Endothelial cell of umbilical vein (primary cell): ENCODE measurements around the gene ETV3L. TPM values are rescaled to one million over a fixed set of nuclear protein-coding genes. Genes with fewer than 3 reads are reported as not detected.

ENCODE experiments used
- BruUV-seq: library from RNA; stranded (reverse); fragments of 400-500 nt; replicated peaks from 2 replicates; lab custom pipeline; 2021; lab: Mats Ljungman, UMichigan
- CTCF ChIA-PET: fragments of 300-600, 350-600 bp; sonication (Branson Sonifier 250); formaldehyde crosslinking; loops from one replicate; lab custom pipeline; 2021; ENCODE audit warnings: antibody characterized with exemption, inconsistent platforms; lab: Charles Lee
- POLR2A ChIA-PET: fragments of 300-600, 350-600 bp; sonication (Branson Sonifier 250); formaldehyde crosslinking; loops from one replicate; lab custom pipeline; 2021; ENCODE audit warnings: antibody characterized with exemption, inconsistent platforms; lab: Charles Lee
- DNase-seq: peaks from one replicate; pipeline ENCODE4 v3.0.0-alpha.2; 2011; ENCODE audit warnings: low read depth, low spot score
- FAIRE-seq: peaks from 2 replicates; lab custom pipeline; 2011; peaks lifted over from hg19 to GRCh38; lab: Jason Lieb, UNC
- H2AFZ ChIP-seq: 2 replicates; pipeline ENCODE4 v1.6.0; 2012; ENCODE audit warnings: low read depth, low read length, control low read depth, inconsistent platforms
- H3K27ac ChIP-seq: 2 replicates; pipeline ENCODE4 v1.5.1; 2011; ENCODE audit warnings: low read depth, mild to moderate bottlenecking, control low read depth, low read length, moderate library complexity; ENCODE audit not compliant: insufficient read depth
- H3K27me3 ChIP-seq, 2 experiments: 2 replicates each; pipeline versions ENCODE4 v1.6.0 to v1.6.1; 2011; ENCODE audit warnings: low read length in 2 of 2, mixed read lengths in 1 of 2; ENCODE audit not compliant: control insufficient read depth in 2 of 2, insufficient read depth in 2 of 2
- H3K36me3 ChIP-seq, 2 experiments: 2 replicates in 1 of 2; 3 replicates in 1 of 2; pipeline ENCODE4 v1.5.1; 2011; ENCODE audit warnings: low read length in 2 of 2, mild to moderate bottlenecking in 1 of 2, moderate library complexity in 1 of 2; ENCODE audit not compliant: control insufficient read depth in 2 of 2, insufficient read depth in 2 of 2; ENCODE audit errors: extremely low read depth in 1 of 2
- H3K4me1 ChIP-seq: 3 replicates; pipeline ENCODE4 v1.5.1; 2011; ENCODE audit warnings: mild to moderate bottlenecking, low read length; ENCODE audit not compliant: control insufficient read depth, insufficient read depth; ENCODE audit errors: extremely low read depth
- H3K4me2 ChIP-seq: 2 replicates; pipeline ENCODE4 v1.6.1; 2011; ENCODE audit warnings: low read length, control low read depth, mixed read lengths; ENCODE audit not compliant: insufficient read depth
- H3K4me3 ChIP-seq, 3 experiments: fragments of 200-600 bp in 1 of 3; sonication (generic), shearing (Covaris generic) in 1 of 3; replicated peaks in 1 of 3; 2 replicates each; pipeline ENCODE4 v1.5.1; 2011 to 2016; ENCODE audit warnings: control low read depth in 3 of 3, low read length in 3 of 3, mild to moderate bottlenecking in 2 of 3, inconsistent platforms in 1 of 3, low read depth in 1 of 3, moderate library complexity in 1 of 3; ENCODE audit not compliant: insufficient read depth in 1 of 3
- H3K79me2 ChIP-seq: 2 replicates; pipeline ENCODE4 v1.6.0; 2012; ENCODE audit warnings: low read length, inconsistent platforms; ENCODE audit not compliant: control insufficient read depth, insufficient read depth
- H3K9ac ChIP-seq: replicated peaks from 2 replicates; pipeline ENCODE3; 2011; ENCODE audit warnings: low read length, control low read depth; ENCODE audit not compliant: insufficient read depth; ENCODE audit errors: extremely low read depth
- H3K9me1 ChIP-seq: replicated peaks from 3 replicates; pipeline ENCODE4 v1.6.0; 2011; ENCODE audit warnings: mild to moderate bottlenecking, low read length; ENCODE audit not compliant: control insufficient read depth, insufficient read depth; ENCODE audit errors: extremely low read depth
- H3K9me3 ChIP-seq: replicated peaks from 2 replicates; pipeline ENCODE4 v1.5.1; 2012; ENCODE audit warnings: low read length, inconsistent platforms; ENCODE audit not compliant: control insufficient read depth, insufficient read depth
- H4K20me1 ChIP-seq: replicated peaks from 2 replicates; pipeline ENCODE3; 2011; ENCODE audit warnings: mild to moderate bottlenecking, low read length; ENCODE audit not compliant: control insufficient read depth, insufficient read depth; ENCODE audit errors: extremely low read depth
- CTCF ChIP-seq, 2 donors: IDR thresholded peaks; 1 replicate in 1 of 2; 2 replicates in 1 of 2; pipeline ENCODE4 v1.5.1; 2011; ENCODE audit warnings: low read length in 2 of 2, mild to moderate bottlenecking in 2 of 2, moderate library complexity in 2 of 2, control low read depth in 1 of 2, inconsistent platforms in 1 of 2, low read depth in 1 of 2; ENCODE audit not compliant: insufficient read depth in 1 of 2; ENCODE audit errors: extremely low read depth in 1 of 2
- EZH2 ChIP-seq: IDR thresholded peaks from 2 replicates; pipeline ENCODE4 v1.6.1; 2012; ENCODE audit warnings: borderline replicate concordance, low read depth, mild to moderate bottlenecking, moderate library complexity, low read length, inconsistent platforms; ENCODE audit not compliant: severe bottlenecking
- FOS ChIP-seq: IDR thresholded peaks from 2 replicates; pipeline ENCODE4 v1.6.1; 2011; ENCODE audit warnings: mild to moderate bottlenecking, low read length, moderate library complexity, borderline replicate concordance; ENCODE audit not compliant: insufficient read depth
- GATA2 ChIP-seq: IDR thresholded peaks from 2 replicates; pipeline ENCODE4 v1.7.0; 2011; ENCODE audit warnings: low read depth, mild to moderate bottlenecking, moderate library complexity, mixed read lengths, low read length; ENCODE audit not compliant: insufficient read length, insufficient read depth
- JUN ChIP-seq: IDR thresholded peaks from 2 replicates; pipeline ENCODE4 v1.6.1; 2011; ENCODE audit warnings: borderline replicate concordance, low read depth; ENCODE audit not compliant: insufficient read length, insufficient read depth
- MAX ChIP-seq: IDR thresholded peaks from 2 replicates; pipeline ENCODE4 v1.6.1; 2011; ENCODE audit not compliant: insufficient read depth, insufficient read length
- MYC ChIP-seq: IDR thresholded peaks from one replicate; pipeline ENCODE4 v1.6.1; 2011; ENCODE audit warnings: mild to moderate bottlenecking, low read depth, low read length
- POLR2A ChIP-seq: IDR thresholded peaks from 2 replicates; pipeline ENCODE4 v1.6.1; 2012; ENCODE audit warnings: low read depth, mild to moderate bottlenecking, control low read depth, low read length
- POLR2AphosphoS5 ChIP-seq: IDR thresholded peaks from 2 replicates; pipeline ENCODE4 v1.6.1; 2012; ENCODE audit warnings: low read depth, mild to moderate bottlenecking, control low read depth, low read length, moderate library complexity; ENCODE audit not compliant: insufficient read depth
- dilution Hi-C: fragments of 300-500 bp; cut with MboI; formaldehyde crosslinking; loops from one replicate; pipeline ENCODE4 v1.15.0; 2019; ENCODE audit warnings: low sequenced_read_pairs; ENCODE audit not compliant: extremely low pct_ligation_motif_present
- intact Hi-C: fragments of 100-400 bp; cut with micrococcal nuclease; formaldehyde crosslinking; loops from one replicate; pipeline ENCODE4 v1.10.0; 2022
- polyA plus RNA-seq, 4 experiments: library from polyadenylated mRNA; depleted of rRNA in 3 of 4; stranded (reverse) in 3 of 4; unstranded in 1 of 4; fragments of >200 nt; gene quantifications; 2 replicates each; pipeline versions ENCODE4 v1.2.1 to v1.2.3, GENCODE V29; 2011 to 2012; ENCODE audit warnings: missing spikeins in 1 of 4
- total RNA-seq: library from RNA; stranded (reverse); gene quantifications from 2 replicates; pipeline ENCODE4 v1.2.3, GENCODE V29; 2021

Gene ETV3L
- total and polyA plus RNA-seq, 2 donors (not counting 3 experiments of a cell fraction or from before 2014, with no cell fraction given) = not detected

- no TSS peak for BruUV-seq
- Histone ChIP-seq H3K9me1 (no peaks in the 10 kb centered on the region), H3K79me2 (no peaks in the 10 kb centered on the region), H3K9ac (no peak overlapping the region), H3K27ac (no peak overlapping the region), H3K9me3 (no peaks in the 10 kb centered on the region), H4K20me1 (no peaks in the 10 kb centered on the region), H3K36me3 (no peaks in the 10 kb centered on the region), H3K4me3 (no peak overlapping the region), H2AFZ (peak overlapping the region; percentile 93), H3K4me2 (no peak overlapping the region), H3K27me3 (peaks cover 4% of the 10 kb centered on the region in 2 experiments), H3K4me1 (peaks cover 11% of the 10 kb centered on the region)
- DNase-seq (no peak), FAIRE-seq (no peak)
- POLR2A ChIA-PET = no interaction called here
- CTCF ChIA-PET = interaction anchor here (0.6 to 14.4 kb wide), 6 partner anchors 10 to 50 kb away, joined by 3 to 160 read pairs (median 6); partner anchors contain the start of gene ETV3
- intact Hi-C loops = loop anchor here (1.0 kb wide), 1 partner anchor 50 kb away; no protein-coding TSS in a partner anchor
- dilution Hi-C loops = no loop called here
- no peak for TF ChIP-seq POLR2A
- no peak for TF ChIP-seq JUN
- TF ChIP-seq FOS = no peak
- TF ChIP-seq GATA2 = no peak
- no peak for TF ChIP-seq EZH2
- no peak for TF ChIP-seq MAX
- no peak for TF ChIP-seq POLR2AphosphoS5
- no peak for TF ChIP-seq MYC
- no peak for TF ChIP-seq CTCF (IDR thresholded peaks at IDR 0.05; ENCODE audit: extremely low read depth in 1 of 2, insufficient read depth in 1 of 2, low read depth in 1 of 2, low read length in 2 of 2)
These were observed 7.2 kb upstream of the ETV3L start for GRCh38 chr1:157106813-157107189.
